ENCODE measurements around the gene GALNT9. TPM values are rescaled to one million over a fixed set of nuclear protein-coding genes. Genes with fewer than 3 reads are reported as not detected.

GALNT9 gene
- total RNA-seq, 4 donors from 2014 or later = 0.13 TPM; not detected in 3

- intact Hi-C loops (cut with DNase I; ENCODE audit: low total_unique reads) = no loop called here
- WGBS, 2 donors = 82 to 86% methylated on average over 12 to 18 of the region's 18 CpGs
- DNase-seq (ENCODE audit: low spot score in 2 of 2) = no peak
- no peak overlapping the region for H3K4me3 ChIP-seq (ENCODE audit: low read depth, poor library complexity, severe bottlenecking)
- TF ChIP-seq POLR2A (IDR thresholded peaks at IDR 0.05) (no peak), CTCF (IDR thresholded peaks at IDR 0.05) (no peak)
Observed at GRCh38 chr12:132279184-132279889, 50.1 kb downstream of the GALNT9 start.

- no peak for DNase-seq (ENCODE audit: low spot score in 2 of 2)
- intact Hi-C loops (cut with DNase I; ENCODE audit: low total_unique reads) = no loop called here
- H3K4me3 ChIP-seq (ENCODE audit: low read depth, poor library complexity, severe bottlenecking) = no peak overlapping the region
- TF ChIP-seq POLR2A (IDR thresholded peaks at IDR 0.05) (no peak), CTCF (IDR thresholded peaks at IDR 0.05) (no peak)
- 63 to 72% methylated on average over 30 to 38 of the region's 38 CpGs for WGBS, 2 donors
Observed at GRCh38 chr12:132278401-132279183, 50.8 kb downstream of the GALNT9 start.

- no peak for DNase-seq (ENCODE audit: low spot score in 2 of 2)
- intact Hi-C loops (cut with DNase I; ENCODE audit: low total_unique reads) = no loop called here
- H3K4me3 ChIP-seq (ENCODE audit: low read depth, poor library complexity, severe bottlenecking) = no peak overlapping the region
- TF ChIP-seq POLR2A (IDR thresholded peaks at IDR 0.05) (no peak), CTCF (IDR thresholded peaks at IDR 0.05) (no peak)
- 30 to 34% methylated on average over 11 to 12 of the region's 12 CpGs for WGBS, 2 donors
Observed at GRCh38 chr12:132277949-132278348, 51.4 kb downstream of the GALNT9 start.

- no peak for DNase-seq (ENCODE audit: low spot score in 2 of 2)
- H3K4me3 ChIP-seq (ENCODE audit: low read depth, poor library complexity, severe bottlenecking) = no peak overlapping the region
- 23 to 31% methylated on average over 17 to 26 of the region's 31 CpGs for WGBS, 2 donors
- intact Hi-C loops (cut with DNase I; ENCODE audit: low total_unique reads) = no loop called here
- no peak for TF ChIP-seq CTCF (IDR thresholded peaks at IDR 0.05)
- no peak for TF ChIP-seq POLR2A (IDR thresholded peaks at IDR 0.05)
Observed at GRCh38 chr12:132277374-132277941, 51.9 kb downstream of the GALNT9 start.

GRCh38 chr12:132276827-132277373, 52.5 kb downstream of the GALNT9 start:
- intact Hi-C loops (cut with DNase I; ENCODE audit: low total_unique reads) = no loop called here
- DNase-seq (ENCODE audit: low spot score in 2 of 2) = no peak
- no peak overlapping the region for H3K4me3 ChIP-seq (ENCODE audit: low read depth, poor library complexity, severe bottlenecking)
- WGBS, 2 donors = 34 to 40% methylated on average over 9 to 12 of the region's 12 CpGs
- TF ChIP-seq POLR2A (IDR thresholded peaks at IDR 0.05) (no peak), CTCF (IDR thresholded peaks at IDR 0.05) (no peak)

All from lower leg skin (tissue), 4 donors.